Astrocyte (in vitro differentiated cells and primary cell): ENCODE measurements around the gene ATRN. TPM values are rescaled to one million over a fixed set of nuclear protein-coding genes. Genes with fewer than 3 reads are reported as not detected.

ENCODE experiments used
- DNase-seq: peaks from one replicate; pipeline ENCODE4 v3.0.0-alpha.2; 2010; ENCODE audit warnings: low read depth
- FAIRE-seq: peaks from 2 replicates; lab custom pipeline; 2011; peaks lifted over from hg19 to GRCh38; lab: Jason Lieb, UNC
- H2AFZ ChIP-seq: 2 replicates; pipeline ENCODE4 v1.6.0; 2012; ENCODE audit warnings: low read depth, low read length, inconsistent platforms
- H3K27ac ChIP-seq: 2 replicates; pipeline ENCODE4 v1.5.1; 2011; ENCODE audit warnings: low read depth, low read length, inconsistent platforms
- H3K27me3 ChIP-seq: 2 replicates; pipeline ENCODE4 v1.6.0; 2011; ENCODE audit warnings: low read length, inconsistent platforms; ENCODE audit not compliant: insufficient read depth
- H3K36me3 ChIP-seq: 2 replicates; pipeline ENCODE4 v1.5.1; 2011; ENCODE audit warnings: low read length, inconsistent platforms; ENCODE audit not compliant: insufficient read depth
- H3K4me1 ChIP-seq: 2 replicates; pipeline ENCODE4 v1.5.1; 2011; ENCODE audit warnings: low read length, inconsistent platforms; ENCODE audit not compliant: insufficient read depth
- H3K4me2 ChIP-seq: 2 replicates; pipeline ENCODE4 v1.6.0; 2012; ENCODE audit warnings: low read length, inconsistent platforms
- H3K4me3 ChIP-seq: 2 replicates; pipeline ENCODE4 v1.5.1; 2011; ENCODE audit warnings: low read depth, mild to moderate bottlenecking, low read length, inconsistent platforms; ENCODE audit not compliant: insufficient read depth
- H3K79me2 ChIP-seq: 2 replicates; pipeline ENCODE4 v1.6.0; 2012; ENCODE audit warnings: mild to moderate bottlenecking, low read length, inconsistent platforms; ENCODE audit not compliant: insufficient read depth
- H3K9ac ChIP-seq: 2 replicates; pipeline ENCODE4 v1.6.0; 2012; ENCODE audit warnings: mild to moderate bottlenecking, low read length, inconsistent platforms
- H3K9me3 ChIP-seq: 2 replicates; pipeline ENCODE4 v1.5.1; 2012; ENCODE audit warnings: low read depth, mild to moderate bottlenecking, low read length, inconsistent platforms; ENCODE audit not compliant: insufficient read depth
- H4K20me1 ChIP-seq: 2 replicates; pipeline ENCODE4 v1.6.0; 2012; ENCODE audit warnings: low read length, inconsistent platforms; ENCODE audit not compliant: insufficient read depth
- H3K27ac Mint-ChIP-seq: one replicate; pipeline ENCODE4 v1.8.0; 2021; ENCODE audit warnings: mild to moderate bottlenecking, mixed read lengths; ENCODE audit not compliant: unreplicated experiment
- H3K27me3 Mint-ChIP-seq: one replicate; pipeline ENCODE4 v1.8.0; 2021; ENCODE audit warnings: low read depth, mixed read lengths; ENCODE audit not compliant: unreplicated experiment
- H3K36me3 Mint-ChIP-seq: one replicate; pipeline ENCODE4 v1.8.0; 2021; ENCODE audit warnings: low read depth, mixed read lengths; ENCODE audit not compliant: unreplicated experiment
- H3K4me1 Mint-ChIP-seq: one replicate; pipeline ENCODE4 v1.8.0; 2021; ENCODE audit warnings: low read depth, mixed read lengths; ENCODE audit not compliant: unreplicated experiment
- H3K4me3 Mint-ChIP-seq: one replicate; pipeline ENCODE4 v1.8.0; 2021; ENCODE audit warnings: mild to moderate bottlenecking, moderate library complexity, mixed read lengths; ENCODE audit not compliant: unreplicated experiment
- H3K9me3 Mint-ChIP-seq: one replicate; pipeline ENCODE4 v1.8.0; 2021; ENCODE audit warnings: mild to moderate bottlenecking, mixed read lengths; ENCODE audit not compliant: unreplicated experiment
- CTCF ChIP-seq: IDR thresholded peaks from 2 replicates; pipeline ENCODE4 v1.5.1; 2011; ENCODE audit warnings: low read depth, mild to moderate bottlenecking, inconsistent platforms, low read length, moderate library complexity; ENCODE audit not compliant: insufficient read depth
- EZH2 ChIP-seq: IDR thresholded peaks from 2 replicates; pipeline ENCODE4 v1.6.1; 2012; ENCODE audit warnings: mild to moderate bottlenecking, low read length, inconsistent platforms; ENCODE audit not compliant: insufficient read depth
- total RNA-seq: library from RNA; stranded (reverse); gene quantifications from 2 replicates; pipeline ENCODE4 v1.2.1, GENCODE V29; 2021

ATRN gene
- total RNA-seq, 1 donor from 2014 or later = 33.8 TPM

- Mint-ChIP-seq H3K9me3 (peaks cover 2% of the 10 kb centered on the region), H3K27ac (no peak overlapping the region), H3K36me3 (peaks cover 5% of the 10 kb centered on the region), H3K4me1 (peaks cover 14% of the 10 kb centered on the region), H3K27me3 (peaks cover 23% of the 10 kb centered on the region), H3K4me3 (no peak overlapping the region)
- Histone ChIP-seq H3K4me2 (no peak overlapping the region), H3K36me3 (no peaks in the 10 kb centered on the region), H3K9me3 (peaks cover 4% of the 10 kb centered on the region), H4K20me1 (no peaks in the 10 kb centered on the region), H3K4me3 (no peak overlapping the region), H3K79me2 (no peaks in the 10 kb centered on the region), H2AFZ (no peak overlapping the region), H3K4me1 (no peaks in the 10 kb centered on the region), H3K27me3 (peaks cover 3% of the 10 kb centered on the region), H3K9ac (no peak overlapping the region), H3K27ac (no peak overlapping the region)
- TF ChIP-seq CTCF = no peak
- TF ChIP-seq EZH2 = no peak
- FAIRE-seq (no peak), DNase-seq (no peak)
These were observed 183.7 kb downstream of the ATRN start for GRCh38 chr20:3654326-3655130.

GRCh38 chr20:3655131-3655405 is 184.2 kb downstream of the ATRN start:
- H3K36me3 ChIP-seq = no peaks in the 10 kb centered on the region
- peaks cover 8% of the 10 kb centered on the region for H3K27me3 ChIP-seq
- H3K9ac ChIP-seq = no peak overlapping the region
- FAIRE-seq (no peak), DNase-seq (no peak)
- no peak for TF ChIP-seq EZH2
- no peak for TF ChIP-seq CTCF
- Mint-ChIP-seq H3K4me1 (peaks cover 14% of the 10 kb centered on the region), H3K9me3 (peaks cover 2% of the 10 kb centered on the region), H3K27ac (no peak overlapping the region), H3K4me3 (no peak overlapping the region), H3K27me3 (peaks cover 27% of the 10 kb centered on the region), H3K36me3 (peaks cover 5% of the 10 kb centered on the region)
- H4K20me1 ChIP-seq = no peaks in the 10 kb centered on the region
- H3K4me1 ChIP-seq = no peaks in the 10 kb centered on the region
- no peak overlapping the region for H3K27ac ChIP-seq
- no peaks in the 10 kb centered on the region for H3K79me2 ChIP-seq
- no peak overlapping the region for H2AFZ ChIP-seq
- H3K4me2 ChIP-seq = no peak overlapping the region
- H3K4me3 ChIP-seq = no peak overlapping the region
- peaks cover 4% of the 10 kb centered on the region for H3K9me3 ChIP-seq

- Mint-ChIP-seq H3K4me1 (peaks cover 6% of the 10 kb centered on the region), H3K36me3 (peaks cover 2% of the 10 kb centered on the region), H3K9me3 (peaks cover 2% of the 10 kb centered on the region), H3K27me3 (peaks cover 49% of the 10 kb centered on the region), H3K27ac (no peak overlapping the region), H3K4me3 (no peak overlapping the region)
- Histone ChIP-seq H3K27ac (no peak overlapping the region), H3K4me1 (no peaks in the 10 kb centered on the region), H3K79me2 (no peaks in the 10 kb centered on the region), H3K36me3 (no peaks in the 10 kb centered on the region), H3K27me3 (peaks cover 29% of the 10 kb centered on the region), H3K9me3 (peaks cover 4% of the 10 kb centered on the region), H3K4me2 (no peak overlapping the region), H3K9ac (no peak overlapping the region), H3K4me3 (no peak overlapping the region), H2AFZ (no peak overlapping the region), H4K20me1 (no peaks in the 10 kb centered on the region)
- FAIRE-seq = no peak
- TF ChIP-seq EZH2 = no peak
- DNase-seq = no peak
These were observed 187.3 kb downstream of the ATRN start for GRCh38 chr20:3658019-3658715.
